HG03103 (cell line): Measurements from ENCODE around the gene C1GALT1C1.
"Not testable (repeated sequence)": the region's sequence is repeated elsewhere in the genome, so short reads cannot be mapped to it uniquely, and the experiment has no call there.

Experiments
- ATAC-seq: cut with Tn5 transposase; IDR thresholded peaks from one replicate; pipeline ENCODE4 v1.9.1; 2021; ENCODE audit warnings: low read depth; ENCODE audit not compliant: unreplicated experiment

Gene C1GALT1C1

GRCh38 chrX:120629667-120630537 lies at the start of gene C1GALT1C1:
Gene C1GALT1C1, minus strand, starts transcription at chrX:120630054. Its CDS starts 2,888 bp downstream, at chrX:120627166.
- ATAC-seq: peak; percentile 92

DNA sequence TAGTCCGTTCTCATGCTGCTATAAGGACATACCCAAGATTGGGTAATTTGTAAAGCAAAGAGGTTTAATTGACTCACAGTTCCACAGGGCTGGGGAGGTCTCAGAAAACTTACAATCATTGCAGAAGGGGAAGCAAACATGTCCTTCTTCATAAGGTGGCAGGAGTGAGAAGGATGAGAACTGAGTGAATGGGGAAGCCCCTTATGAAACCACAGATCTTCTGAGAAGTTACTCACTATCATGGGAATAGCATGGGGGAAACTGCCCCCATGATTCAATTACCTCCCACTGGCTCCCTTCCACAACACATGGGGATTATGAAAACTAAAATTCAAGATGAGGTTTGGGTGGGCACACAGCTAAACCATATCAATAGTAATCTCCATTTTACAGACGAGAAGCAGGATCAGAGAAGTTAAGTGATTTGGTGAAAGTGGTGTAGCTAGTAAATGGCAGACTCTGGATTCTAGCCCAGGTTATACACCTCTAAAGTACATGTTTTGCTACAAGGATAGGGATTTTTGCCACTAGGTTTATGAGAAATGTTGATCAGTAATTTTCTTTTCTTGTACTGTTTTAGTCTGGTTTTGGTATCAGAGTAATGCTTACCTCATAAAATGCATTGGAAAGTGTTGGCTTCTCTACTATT lies 47.3 kb upstream of the C1GALT1C1 start:
- no peak for ATAC-seq

DNA sequence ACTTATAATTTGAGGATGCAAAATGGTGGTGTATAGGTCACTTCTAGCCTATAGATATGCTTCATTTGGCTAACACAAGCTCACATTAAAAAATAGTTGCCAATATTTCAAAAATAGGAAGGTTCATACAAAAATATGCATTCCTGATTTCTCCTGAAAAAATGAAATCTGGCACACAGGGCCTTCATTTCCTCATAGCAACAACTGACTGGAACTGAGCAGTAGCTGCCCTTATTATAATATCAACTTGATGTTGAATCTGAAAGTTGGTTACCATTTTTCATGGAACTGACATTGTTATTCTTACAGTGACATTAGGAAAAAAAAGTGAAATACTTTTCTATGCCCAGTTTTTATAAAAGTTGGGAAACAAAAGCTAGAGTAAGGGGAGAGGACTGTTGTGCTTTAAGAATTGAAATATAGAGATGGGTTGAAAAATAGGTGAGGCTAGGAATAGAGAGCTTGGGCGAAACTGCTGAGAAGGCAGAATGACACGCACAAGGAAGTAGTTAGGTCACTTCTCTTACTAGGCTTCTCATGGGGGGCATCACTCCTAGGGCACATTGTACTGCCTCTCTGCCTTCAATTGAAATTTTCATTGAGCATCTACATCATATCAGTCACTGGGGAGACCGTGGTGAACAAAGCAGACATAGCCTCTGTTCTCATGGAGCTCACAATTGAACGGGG lies 43.1 kb upstream of the C1GALT1C1 start:
- ATAC-seq: no peak

GRCh38 chrX:120672389-120672788 lies 42.5 kb upstream of the C1GALT1C1 start:
- ATAC-seq: no peak

DNA sequence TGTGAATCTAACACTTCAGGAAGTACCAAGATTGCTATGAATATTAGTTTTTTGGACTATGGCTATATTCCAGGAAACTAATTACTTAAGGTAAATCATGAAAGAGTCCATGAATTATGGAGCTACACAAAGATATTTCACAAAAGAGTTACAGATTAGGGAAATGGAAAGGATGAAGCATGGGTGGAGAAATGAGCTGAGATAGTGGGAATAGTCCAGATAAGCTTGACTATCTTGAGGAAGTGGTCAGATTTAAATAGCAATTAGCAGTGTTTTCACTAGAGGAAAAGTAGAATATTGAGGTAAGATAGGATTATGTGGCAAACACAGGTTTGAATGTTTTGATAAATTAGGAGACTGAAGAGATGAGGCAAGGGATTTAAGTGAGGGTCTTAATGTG lies 42.1 kb upstream of the C1GALT1C1 start:
- no peak for ATAC-seq

- ATAC-seq: no peak
Measured at GRCh38 chrX:120668357-120668756, 38.5 kb upstream of the C1GALT1C1 start.

GRCh38 chrX:120664535-120664934 lies 34.7 kb upstream of the C1GALT1C1 start:
- ATAC-seq: not testable (repeated sequence)

DNA sequence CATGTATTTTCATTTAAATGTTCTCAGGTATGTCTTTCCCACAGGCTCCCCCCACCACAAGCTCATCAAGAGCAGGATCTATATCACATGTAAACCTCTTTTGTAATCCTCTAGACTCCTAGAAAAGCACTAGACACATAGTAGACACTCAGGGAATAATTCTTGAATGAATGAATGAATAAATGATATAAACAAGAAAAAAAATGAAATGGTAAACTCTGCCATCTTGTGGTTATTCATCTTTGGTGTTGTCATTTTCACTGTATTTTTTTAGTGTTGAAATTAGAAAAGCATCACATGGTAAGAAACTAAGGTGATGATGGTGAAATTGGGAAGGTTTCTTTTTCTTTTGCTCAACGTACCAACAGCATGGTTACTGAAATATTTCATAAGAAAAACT lies 34.2 kb upstream of the C1GALT1C1 start:
- ATAC-seq: no peak

DNA sequence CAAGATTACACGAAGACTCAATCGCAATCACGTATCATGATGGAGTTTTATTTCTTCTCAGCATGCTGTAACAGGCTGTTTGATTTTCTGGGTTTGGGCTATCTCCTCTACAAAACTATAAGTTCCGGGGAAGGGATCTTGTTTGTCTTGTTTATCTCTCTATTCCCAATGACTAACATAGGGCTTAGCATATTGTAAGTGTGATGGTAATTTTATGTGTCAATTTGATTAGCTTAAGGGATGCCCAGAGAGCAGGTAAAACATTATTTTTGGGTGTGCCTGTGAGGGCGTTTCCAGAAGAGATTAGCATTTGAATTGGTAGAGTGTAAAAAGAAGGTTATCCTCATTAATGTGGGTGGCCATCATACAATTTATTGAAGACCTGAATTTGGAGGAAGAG lies 32.8 kb upstream of the C1GALT1C1 start:
- no peak for ATAC-seq

DNA sequence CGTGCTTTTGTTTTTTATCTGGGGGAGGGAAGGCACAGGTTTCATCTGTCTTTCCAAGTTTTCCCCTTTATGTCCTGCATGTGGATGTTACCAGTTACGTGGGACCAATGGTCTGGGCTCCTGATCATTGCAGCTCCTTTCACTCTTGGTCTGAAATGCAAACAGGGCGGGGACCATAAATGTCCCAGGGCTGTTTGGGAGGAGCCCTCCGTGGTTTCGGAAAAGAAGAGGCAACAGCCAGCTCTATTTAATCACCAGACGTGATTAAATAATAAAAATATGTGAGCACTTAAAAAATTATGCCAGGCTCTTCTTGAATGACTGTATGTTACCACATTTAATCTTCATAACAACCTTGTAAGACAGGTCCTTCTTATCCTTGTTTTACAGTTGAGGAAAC lies 30.8 kb upstream of the C1GALT1C1 start:
- no peak for ATAC-seq

DNA sequence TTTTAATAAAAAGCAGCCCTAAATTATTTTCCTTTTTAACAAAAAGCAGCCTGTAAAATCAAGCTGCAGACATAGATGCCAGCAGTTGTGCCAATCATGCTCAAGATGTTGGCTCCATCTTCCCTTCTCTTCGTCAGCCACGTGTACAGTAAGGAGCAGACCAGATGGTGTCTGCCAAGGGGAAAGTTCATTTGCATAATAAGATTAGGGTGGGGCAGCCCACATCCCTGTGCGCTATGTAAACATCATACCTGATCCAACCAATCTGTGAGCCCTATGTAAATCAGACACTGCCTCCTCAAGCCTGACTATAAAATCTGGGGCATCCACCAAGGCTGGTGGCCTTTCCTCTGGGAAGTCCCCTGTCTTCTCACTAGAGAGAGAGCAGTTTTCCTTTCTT lies 23.1 kb upstream of the C1GALT1C1 start:
- ATAC-seq: no peak

DNA sequence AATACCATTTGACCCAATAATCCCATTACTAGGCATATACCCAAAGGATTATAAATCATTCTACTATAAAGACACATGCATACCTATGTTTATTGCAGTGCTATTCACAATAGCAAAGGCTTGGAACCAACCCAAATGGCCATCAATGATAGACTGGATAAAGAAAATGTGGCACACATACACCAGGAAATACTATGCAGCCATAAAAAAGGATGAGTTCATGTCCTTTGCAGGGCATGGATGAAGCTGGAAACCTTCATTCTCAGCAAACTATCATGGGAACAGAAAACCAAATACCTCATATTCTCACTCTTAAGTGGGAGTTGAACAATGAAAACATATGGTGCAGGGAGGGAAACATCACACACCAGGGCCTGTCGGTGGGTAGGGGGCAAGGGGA lies 22.4 kb upstream of the C1GALT1C1 start:
- not testable (repeated sequence) for ATAC-seq

GRCh38 chrX:120647127-120647526 lies 17.3 kb upstream of the C1GALT1C1 start:
- no peak for ATAC-seq

DNA sequence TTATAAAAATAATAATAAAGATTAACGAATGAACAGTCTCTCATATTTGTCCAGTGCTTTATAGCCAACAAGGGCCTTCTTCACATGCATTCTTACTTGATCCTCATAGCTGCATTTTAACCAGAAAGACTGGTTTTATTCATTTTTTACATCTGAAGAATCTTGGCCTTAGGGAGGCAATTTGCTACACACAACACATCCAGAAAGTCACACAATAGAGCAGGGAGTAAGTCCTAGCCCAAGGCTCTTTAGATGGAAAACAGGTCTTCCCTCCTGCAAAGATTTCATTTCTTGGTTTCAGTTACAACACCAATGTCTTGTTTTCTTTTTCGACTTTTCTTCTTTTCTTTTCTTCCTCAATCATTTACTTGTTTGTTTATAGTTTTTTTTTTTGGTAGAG lies 13.0 kb upstream of the C1GALT1C1 start:
- ATAC-seq: no peak

DNA sequence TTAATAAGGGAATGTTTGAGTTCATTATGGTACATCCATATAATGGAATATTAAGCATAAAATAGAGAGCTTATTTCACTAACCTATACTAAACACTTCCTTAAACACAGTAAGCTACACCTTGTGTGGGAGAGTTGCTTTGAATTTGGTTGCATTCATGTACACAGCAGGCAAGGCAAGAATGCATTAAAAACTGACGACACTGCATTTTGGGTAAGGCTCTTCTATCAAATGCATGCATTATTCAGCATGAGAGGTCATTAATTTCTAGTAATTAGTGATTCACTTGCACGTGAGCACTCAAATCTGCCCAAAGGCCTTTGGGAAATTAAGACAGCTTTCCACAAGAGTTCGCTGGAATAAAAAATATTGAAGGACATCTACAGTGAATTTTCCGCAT lies 8.8 kb upstream of the C1GALT1C1 start:
- ATAC-seq: no peak

DNA sequence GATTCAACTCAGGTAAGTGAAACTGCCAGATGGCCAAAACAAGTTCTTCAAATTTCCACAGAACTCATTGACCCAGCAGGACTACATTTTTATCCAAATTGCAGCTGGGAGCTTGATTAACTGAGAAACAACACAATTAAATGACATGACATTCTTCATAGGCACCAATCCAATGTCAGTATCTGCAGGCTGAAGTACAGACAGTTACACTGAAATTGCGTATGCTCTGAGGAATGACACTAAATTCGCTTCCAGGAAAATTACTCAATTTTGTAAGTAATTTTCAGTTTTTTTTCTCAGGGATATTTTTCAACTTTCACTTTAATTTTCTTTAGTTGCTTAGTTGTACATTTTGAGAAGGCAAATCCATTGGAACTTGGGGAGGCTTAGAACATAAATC lies 4.5 kb downstream of the C1GALT1C1 start:
- no peak for ATAC-seq

GRCh38 chrX:120617996-120618630 lies 11.7 kb downstream of the C1GALT1C1 start:
- ATAC-seq: no peak

GRCh38 chrX:120614816-120615215 lies 15.0 kb downstream of the C1GALT1C1 start:
- no peak for ATAC-seq

- ATAC-seq: no peak
Measured at GRCh38 chrX:120612086-120612485, 17.8 kb downstream of the C1GALT1C1 start.

- no peak for ATAC-seq
Measured at GRCh38 chrX:120604361-120604782, 25.5 kb downstream of the C1GALT1C1 start.
